Measurements from ENCODE around the gene TNFSF13B.

TNFSF13B gene

DNA sequence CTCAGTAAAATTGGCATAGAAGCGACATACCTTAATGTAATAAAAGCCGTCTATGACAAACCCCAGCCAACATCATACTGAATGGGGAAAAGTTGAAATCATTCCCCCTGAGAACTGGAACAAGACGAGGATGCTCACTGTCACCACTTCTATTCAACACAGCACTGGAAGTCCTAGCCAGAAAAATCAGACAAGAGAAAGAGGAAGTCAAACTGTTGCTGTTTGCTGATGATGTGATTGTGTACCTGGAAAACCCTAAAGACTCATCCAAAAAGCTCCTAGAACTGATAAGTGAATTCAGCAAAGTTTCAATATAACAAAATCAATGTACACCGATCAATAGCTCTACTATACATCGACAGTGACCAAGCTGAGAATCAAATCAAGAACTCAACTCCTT is 63.3 kb downstream of the TNFSF13B start:
- H2AFZ ChIP-seq (ENCODE audit: low read depth, low read length), result no peak overlapping the region
- no peak for DNase-seq
- no peak overlapping the region for H2AK5ac ChIP-seq (ENCODE audit: low read length, severe bottlenecking)
- H3K27ac ChIP-seq (ENCODE audit: low read length, poor library complexity, severe bottlenecking), result no peak overlapping the region
- no peak overlapping the region for H3K14ac ChIP-seq (ENCODE audit: low read length in 2 of 2)
- H3K4ac ChIP-seq (ENCODE audit: low read depth in 1 of 2, low read length in 2 of 2), result no peak overlapping the region
- no peak overlapping the region for H3K23ac ChIP-seq (ENCODE audit: low read length in 2 of 2)
- no peaks in the 10 kb centered on the region for H3K36me3 ChIP-seq (ENCODE audit: control insufficient read depth in 1 of 2, insufficient read depth in 2 of 2, low read depth in 1 of 2, low read length in 2 of 2)
- peaks cover 3% of the 10 kb centered on the region in 2 experiments for H3K27me3 ChIP-seq (ENCODE audit: control insufficient read depth in 1 of 2, insufficient read depth in 1 of 2, low read length in 2 of 2)
- H3K79me1 ChIP-seq (replicated peaks; ENCODE audit: low read length, poor library complexity, severe bottlenecking), result no peaks in the 10 kb centered on the region
- no peak overlapping the region for H4K91ac ChIP-seq (ENCODE audit: low read length)
- H3K4me2 ChIP-seq (ENCODE audit: low read length, poor library complexity, severe bottlenecking), result no peak overlapping the region
- no peak overlapping the region for H3K9ac ChIP-seq (ENCODE audit: low read length)
- H4K8ac ChIP-seq (ENCODE audit: low read length), result no peak overlapping the region
- H3K4me3 ChIP-seq (ENCODE audit: insufficient read depth in 1 of 2, low read depth in 1 of 2, low read length in 2 of 2), result no peak overlapping the region
- no peaks in the 10 kb centered on the region for H3K9me3 ChIP-seq (ENCODE audit: control insufficient read depth, low read length)
- no peak overlapping the region for H2BK12ac ChIP-seq (ENCODE audit: low read length in 2 of 2)
- WGBS, result 60% methylated on average over 4 of the region's 5 CpGs
- no peaks in the 10 kb centered on the region for H3K4me1 ChIP-seq (ENCODE audit: control insufficient read depth, insufficient read depth, low read depth, low read length)
- no peak overlapping the region for H2BK15ac ChIP-seq (ENCODE audit: low read depth, poor library complexity, severe bottlenecking)
- no peak overlapping the region for H3K18ac ChIP-seq (ENCODE audit: low read depth in 1 of 2, low read length in 2 of 2)
- H2BK5ac ChIP-seq (ENCODE audit: low read depth, low read length, poor library complexity, severe bottlenecking), result no peak overlapping the region
- no peak overlapping the region for H2BK120ac ChIP-seq (ENCODE audit: low read depth, low read length)

DNA sequence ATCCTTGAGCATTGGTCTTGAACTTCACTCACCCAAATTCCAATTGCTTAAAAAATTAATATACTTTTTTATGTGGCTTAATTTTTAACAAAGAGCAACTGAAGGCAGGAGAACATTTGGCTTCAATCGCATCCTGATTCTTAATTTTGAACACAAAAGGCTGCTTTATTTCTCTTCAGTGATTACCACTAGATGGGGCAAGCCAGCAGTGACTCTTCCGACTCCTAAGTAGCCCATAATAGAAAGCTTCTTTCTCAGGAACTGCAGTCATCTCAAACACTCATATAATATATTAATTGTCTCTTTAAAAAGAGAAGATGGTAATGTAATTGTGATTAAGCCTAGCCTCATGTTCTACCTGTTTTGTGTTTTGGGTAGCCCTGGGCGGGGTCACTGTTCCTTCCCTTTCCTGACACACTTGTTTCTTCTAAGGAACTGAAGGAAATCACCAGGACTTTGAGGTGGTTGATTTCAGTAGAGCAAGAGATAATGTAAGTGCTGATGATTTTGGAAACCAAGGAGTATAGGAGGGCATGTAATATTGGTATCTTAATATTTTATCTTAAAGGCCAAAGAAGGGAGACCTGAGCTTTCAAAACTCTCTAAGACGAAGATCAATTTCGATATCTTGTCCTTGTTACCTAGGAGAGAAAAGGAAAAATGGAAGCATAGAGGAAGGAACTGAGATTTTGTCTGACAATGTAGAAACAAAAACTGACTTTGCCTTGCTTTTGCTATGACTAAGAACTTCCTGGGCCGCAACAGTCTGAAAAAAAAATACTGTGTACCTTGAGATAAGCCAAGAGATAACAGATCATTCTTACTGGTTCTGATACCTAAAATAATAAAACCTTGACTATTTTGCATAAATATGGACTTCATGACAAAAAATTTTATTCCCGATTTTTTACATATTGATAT is 73.1 kb downstream of the TNFSF13B start:
- Histone ChIP-seq H3K4me2 (ENCODE audit: low read length, poor library complexity, severe bottlenecking) (no peak overlapping the region), H3K23ac (ENCODE audit: low read length in 2 of 2) (no peak overlapping the region), H2BK12ac (ENCODE audit: low read length in 2 of 2) (no peak overlapping the region), H3K9ac (ENCODE audit: low read length) (no peak overlapping the region), H3K4me1 (ENCODE audit: control insufficient read depth, insufficient read depth, low read depth, low read length) (peaks cover 2% of the 10 kb centered on the region), H3K27ac (ENCODE audit: low read length, poor library complexity, severe bottlenecking) (no peak overlapping the region), H3K4me3 (ENCODE audit: insufficient read depth in 1 of 2, low read depth in 1 of 2, low read length in 2 of 2) (no peak overlapping the region), H3K14ac (ENCODE audit: low read length in 2 of 2) (no peak overlapping the region), H2BK15ac (ENCODE audit: low read depth, poor library complexity, severe bottlenecking) (no peak overlapping the region), H2BK5ac (ENCODE audit: low read depth, low read length, poor library complexity, severe bottlenecking) (no peak overlapping the region), H3K18ac (ENCODE audit: low read depth in 1 of 2, low read length in 2 of 2) (no peak overlapping the region), H2AK5ac (ENCODE audit: low read length, severe bottlenecking) (no peak overlapping the region), H3K36me3 (ENCODE audit: control insufficient read depth in 1 of 2, insufficient read depth in 2 of 2, low read depth in 1 of 2, low read length in 2 of 2) (no peaks in the 10 kb centered on the region), H2BK120ac (ENCODE audit: low read depth, low read length) (no peak overlapping the region), H4K8ac (ENCODE audit: low read length) (no peak overlapping the region), H3K9me3 (ENCODE audit: control insufficient read depth, low read length) (no peaks in the 10 kb centered on the region), H2AFZ (ENCODE audit: low read depth, low read length) (no peak overlapping the region), H3K4ac (ENCODE audit: low read depth in 1 of 2, low read length in 2 of 2) (no peak overlapping the region), H3K27me3 (ENCODE audit: control insufficient read depth in 1 of 2, insufficient read depth in 1 of 2, low read length in 2 of 2) (peaks cover 0 to under 1% of the 10 kb centered on the region in 2 experiments), H3K79me1 (replicated peaks; ENCODE audit: low read length, poor library complexity, severe bottlenecking) (no peaks in the 10 kb centered on the region), H4K91ac (ENCODE audit: low read length) (no peak overlapping the region)
- DNase-seq, result peak; percentile 38
- WGBS, result 78% methylated on average over 4 of the region's 7 CpGs

DNA sequence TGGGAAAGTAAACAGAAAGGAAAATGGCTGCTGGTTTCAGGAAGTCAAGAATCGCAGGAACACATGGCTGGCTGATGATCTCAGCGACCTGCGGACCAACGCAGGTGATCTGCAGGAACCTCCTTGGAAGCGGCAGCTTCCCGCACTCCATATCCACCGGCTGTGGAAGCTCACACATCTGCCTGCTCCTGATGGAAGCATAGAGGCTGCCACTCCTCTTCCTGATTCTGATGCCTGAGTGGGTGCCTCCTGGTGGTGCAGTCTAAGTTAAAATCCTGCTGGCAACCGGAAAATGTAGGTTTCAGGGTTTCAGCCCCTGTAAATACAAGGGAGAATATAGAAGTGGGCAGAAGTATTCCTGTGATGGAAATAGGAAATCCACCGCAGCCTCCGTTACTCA is 75.5 kb downstream of the TNFSF13B start:
- no peak overlapping the region for H2BK120ac ChIP-seq (ENCODE audit: low read depth, low read length)
- H4K91ac ChIP-seq (ENCODE audit: low read length), result no peak overlapping the region
- no peak overlapping the region for H3K23ac ChIP-seq (ENCODE audit: low read length in 2 of 2)
- H3K14ac ChIP-seq (ENCODE audit: low read length in 2 of 2), result no peak overlapping the region
- no peak overlapping the region for H2BK15ac ChIP-seq (ENCODE audit: low read depth, poor library complexity, severe bottlenecking)
- no peak overlapping the region for H3K4me3 ChIP-seq (ENCODE audit: insufficient read depth in 1 of 2, low read depth in 1 of 2, low read length in 2 of 2)
- no peak overlapping the region for H2AFZ ChIP-seq (ENCODE audit: low read depth, low read length)
- no peak overlapping the region for H2BK12ac ChIP-seq (ENCODE audit: low read length in 2 of 2)
- no peak overlapping the region for H3K9ac ChIP-seq (ENCODE audit: low read length)
- no peak overlapping the region for H2AK5ac ChIP-seq (ENCODE audit: low read length, severe bottlenecking)
- H3K79me1 ChIP-seq (replicated peaks; ENCODE audit: low read length, poor library complexity, severe bottlenecking), result no peaks in the 10 kb centered on the region
- no peak overlapping the region for H4K8ac ChIP-seq (ENCODE audit: low read length)
- no peak overlapping the region for H3K27ac ChIP-seq (ENCODE audit: low read length, poor library complexity, severe bottlenecking)
- no peak overlapping the region for H3K4ac ChIP-seq (ENCODE audit: low read depth in 1 of 2, low read length in 2 of 2)
- WGBS, result 89% methylated on average over 9 of the region's 10 CpGs
- no peaks in the 10 kb centered on the region for H3K27me3 ChIP-seq (ENCODE audit: control insufficient read depth in 1 of 2, insufficient read depth in 1 of 2, low read length in 2 of 2)
- DNase-seq, result no peak
- H2BK5ac ChIP-seq (ENCODE audit: low read depth, low read length, poor library complexity, severe bottlenecking), result no peak overlapping the region
- H3K4me2 ChIP-seq (ENCODE audit: low read length, poor library complexity, severe bottlenecking), result no peak overlapping the region
- peaks cover 2% of the 10 kb centered on the region for H3K4me1 ChIP-seq (ENCODE audit: control insufficient read depth, insufficient read depth, low read depth, low read length)
- no peaks in the 10 kb centered on the region for H3K36me3 ChIP-seq (ENCODE audit: control insufficient read depth in 1 of 2, insufficient read depth in 2 of 2, low read depth in 1 of 2, low read length in 2 of 2)
- H3K9me3 ChIP-seq (ENCODE audit: control insufficient read depth, low read length), result no peaks in the 10 kb centered on the region
- no peak overlapping the region for H3K18ac ChIP-seq (ENCODE audit: low read depth in 1 of 2, low read length in 2 of 2)

- Histone ChIP-seq H4K8ac (ENCODE audit: low read length) (no peak overlapping the region), H3K79me1 (replicated peaks; ENCODE audit: low read length, poor library complexity, severe bottlenecking) (no peaks in the 10 kb centered on the region), H2AFZ (ENCODE audit: low read depth, low read length) (no peak overlapping the region), H3K9me3 (ENCODE audit: control insufficient read depth, low read length) (no peaks in the 10 kb centered on the region), H2BK15ac (ENCODE audit: low read depth, poor library complexity, severe bottlenecking) (no peak overlapping the region), H3K14ac (ENCODE audit: low read length in 2 of 2) (no peak overlapping the region), H3K4me2 (ENCODE audit: low read length, poor library complexity, severe bottlenecking) (no peak overlapping the region), H2BK12ac (ENCODE audit: low read length in 2 of 2) (no peak overlapping the region), H2AK5ac (ENCODE audit: low read length, severe bottlenecking) (no peak overlapping the region), H3K27me3 (ENCODE audit: control insufficient read depth in 1 of 2, insufficient read depth in 1 of 2, low read length in 2 of 2) (no peaks in the 10 kb centered on the region), H3K27ac (ENCODE audit: low read length, poor library complexity, severe bottlenecking) (no peak overlapping the region), H3K9ac (ENCODE audit: low read length) (no peak overlapping the region), H4K91ac (ENCODE audit: low read length) (no peak overlapping the region), H2BK120ac (ENCODE audit: low read depth, low read length) (no peak overlapping the region), H3K23ac (ENCODE audit: low read length in 2 of 2) (no peak overlapping the region), H3K18ac (ENCODE audit: low read depth in 1 of 2, low read length in 2 of 2) (no peak overlapping the region), H3K4me3 (ENCODE audit: insufficient read depth in 1 of 2, low read depth in 1 of 2, low read length in 2 of 2) (no peak overlapping the region), H3K4me1 (ENCODE audit: control insufficient read depth, insufficient read depth, low read depth, low read length) (peaks cover 2% of the 10 kb centered on the region), H3K36me3 (ENCODE audit: control insufficient read depth in 1 of 2, insufficient read depth in 2 of 2, low read depth in 1 of 2, low read length in 2 of 2) (no peaks in the 10 kb centered on the region), H3K4ac (ENCODE audit: low read depth in 1 of 2, low read length in 2 of 2) (no peak overlapping the region), H2BK5ac (ENCODE audit: low read depth, low read length, poor library complexity, severe bottlenecking) (no peak overlapping the region)
- DNase-seq, result no peak
- WGBS, result 46% methylated on average over 8 of the region's 8 CpGs
Measured at GRCh38 chr13:108346376-108346775, 76.9 kb downstream of the TNFSF13B start.

Measured in mesenchymal stem cell (in vitro differentiated cells and primary cell).